Ovary (tissue), 3 donors: Measurements from ENCODE around the gene CAPN13.

Experiments
- EP300 ChIP-seq: sonication (generic); formaldehyde crosslinking; IDR thresholded peaks from one replicate; pipeline ENCODE4 v1.6.1; 2017; ENCODE audit warnings: antibody characterized with exemption
- POLR2A ChIP-seq: fragments of 450-650 bp; IDR thresholded peaks from one replicate; pipeline ENCODE4 v1.6.1; 2017; ENCODE audit warnings: antibody characterized with exemption, mild to moderate bottlenecking, moderate library complexity
- TF ChIP-seq, protein P1 (sequence below), 3 donors: fragments of 450-650 bp in 2 of 3; fragments of 200-600 bp in 1 of 3; IDR thresholded peaks; one replicate each; pipeline versions ENCODE4 v1.5.1 to v1.8.0; 2016 to 2022; ENCODE audit warnings: antibody characterized with exemption in 3 of 3, mild to moderate bottlenecking in 1 of 3
- donor health status: DM: no; HTN: no; CAD: no.

DNA sequence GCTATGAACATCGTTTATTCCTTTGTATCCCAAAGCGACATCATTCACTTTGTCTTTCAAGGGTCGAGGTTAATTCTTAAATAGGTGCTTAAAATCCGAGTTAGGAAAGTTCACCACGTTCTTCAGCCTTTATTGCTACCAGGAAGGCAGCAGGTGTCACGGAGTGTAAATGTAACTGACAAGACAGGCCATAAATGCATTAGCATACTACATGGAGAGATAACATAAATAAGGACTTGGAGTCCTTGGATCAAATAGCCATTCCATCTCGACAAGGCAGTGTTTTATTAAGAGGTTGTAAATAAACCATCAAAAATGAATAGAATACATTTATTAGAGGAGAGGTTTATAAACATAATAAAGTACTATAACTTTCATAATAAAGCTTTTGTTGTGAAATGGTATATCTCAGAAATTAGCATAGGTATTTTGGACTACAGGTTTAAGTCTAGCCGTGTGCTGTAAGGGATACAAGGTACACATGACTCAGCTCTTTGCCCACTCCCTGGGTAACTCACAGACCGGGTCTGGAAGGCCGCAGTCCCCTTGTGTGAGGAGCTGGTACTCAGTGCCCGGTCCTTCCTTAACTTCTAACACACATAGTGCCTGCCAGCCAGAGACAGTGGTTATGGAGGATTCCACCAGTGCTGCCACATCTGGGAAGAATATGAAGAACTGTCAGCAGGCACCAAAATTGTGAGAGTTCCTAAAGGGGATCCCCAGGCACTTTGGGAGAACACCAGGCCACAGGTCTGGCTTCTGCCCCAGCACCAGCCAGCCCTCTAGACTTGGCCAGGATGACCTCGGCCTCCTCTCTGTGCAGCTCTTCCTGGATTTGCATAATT, 29.4 kb downstream of the CAPN13 start:
- TF ChIP-seq, protein P1, sequence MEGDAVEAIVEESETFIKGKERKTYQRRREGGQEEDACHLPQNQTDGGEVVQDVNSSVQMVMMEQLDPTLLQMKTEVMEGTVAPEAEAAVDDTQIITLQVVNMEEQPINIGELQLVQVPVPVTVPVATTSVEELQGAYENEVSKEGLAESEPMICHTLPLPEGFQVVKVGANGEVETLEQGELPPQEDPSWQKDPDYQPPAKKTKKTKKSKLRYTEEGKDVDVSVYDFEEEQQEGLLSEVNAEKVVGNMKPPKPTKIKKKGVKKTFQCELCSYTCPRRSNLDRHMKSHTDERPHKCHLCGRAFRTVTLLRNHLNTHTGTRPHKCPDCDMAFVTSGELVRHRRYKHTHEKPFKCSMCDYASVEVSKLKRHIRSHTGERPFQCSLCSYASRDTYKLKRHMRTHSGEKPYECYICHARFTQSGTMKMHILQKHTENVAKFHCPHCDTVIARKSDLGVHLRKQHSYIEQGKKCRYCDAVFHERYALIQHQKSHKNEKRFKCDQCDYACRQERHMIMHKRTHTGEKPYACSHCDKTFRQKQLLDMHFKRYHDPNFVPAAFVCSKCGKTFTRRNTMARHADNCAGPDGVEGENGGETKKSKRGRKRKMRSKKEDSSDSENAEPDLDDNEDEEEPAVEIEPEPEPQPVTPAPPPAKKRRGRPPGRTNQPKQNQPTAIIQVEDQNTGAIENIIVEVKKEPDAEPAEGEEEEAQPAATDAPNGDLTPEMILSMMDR (IDR thresholded peaks at IDR 0.05) = no peak
- TF ChIP-seq POLR2A (no peak), EP300 (no peak)
